DOHH2 (cell line): ENCODE measurements around the gene DKK3.

Source experiments
- EZH2phosphoT487 ChIP-seq: fragments of 200-600 bp; sonication (generic); IDR thresholded peaks from 2 replicates; pipeline ENCODE4 v1.6.1; 2017; ENCODE audit warnings: borderline replicate concordance, mild to moderate bottlenecking, antibody characterized with exemption, low read length, moderate library complexity, mixed read lengths
- TF ChIP-seq, protein P1 (sequence below): fragments of 200-600 bp; sonication (generic); IDR thresholded peaks from one replicate; pipeline ENCODE4 v1.5.1; 2014; ENCODE audit warnings: antibody characterized with exemption, mild to moderate bottlenecking, low read depth, low read length; ENCODE audit not compliant: poor library complexity, severe bottlenecking

DNA sequence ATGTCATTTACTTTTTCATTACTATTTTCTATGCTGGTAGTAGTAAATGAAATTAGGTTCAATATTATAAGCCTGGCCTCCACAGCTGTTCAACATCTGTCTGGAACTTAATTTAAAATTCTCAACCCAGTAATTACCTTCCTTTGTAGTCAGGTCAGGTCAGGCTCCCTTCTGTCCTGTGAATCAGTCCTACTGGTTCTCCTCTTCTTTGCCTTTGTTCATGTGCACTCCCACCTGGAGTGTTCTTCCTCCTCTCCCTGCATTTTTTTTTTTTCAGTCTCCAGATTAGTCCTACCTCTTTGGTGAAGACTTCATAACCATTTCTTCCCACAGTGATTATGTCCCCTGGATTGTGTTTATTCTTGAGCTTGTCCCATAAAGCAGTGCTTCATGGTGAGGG, 67.9 kb downstream of the DKK3 start:
- TF ChIP-seq, protein P1, sequence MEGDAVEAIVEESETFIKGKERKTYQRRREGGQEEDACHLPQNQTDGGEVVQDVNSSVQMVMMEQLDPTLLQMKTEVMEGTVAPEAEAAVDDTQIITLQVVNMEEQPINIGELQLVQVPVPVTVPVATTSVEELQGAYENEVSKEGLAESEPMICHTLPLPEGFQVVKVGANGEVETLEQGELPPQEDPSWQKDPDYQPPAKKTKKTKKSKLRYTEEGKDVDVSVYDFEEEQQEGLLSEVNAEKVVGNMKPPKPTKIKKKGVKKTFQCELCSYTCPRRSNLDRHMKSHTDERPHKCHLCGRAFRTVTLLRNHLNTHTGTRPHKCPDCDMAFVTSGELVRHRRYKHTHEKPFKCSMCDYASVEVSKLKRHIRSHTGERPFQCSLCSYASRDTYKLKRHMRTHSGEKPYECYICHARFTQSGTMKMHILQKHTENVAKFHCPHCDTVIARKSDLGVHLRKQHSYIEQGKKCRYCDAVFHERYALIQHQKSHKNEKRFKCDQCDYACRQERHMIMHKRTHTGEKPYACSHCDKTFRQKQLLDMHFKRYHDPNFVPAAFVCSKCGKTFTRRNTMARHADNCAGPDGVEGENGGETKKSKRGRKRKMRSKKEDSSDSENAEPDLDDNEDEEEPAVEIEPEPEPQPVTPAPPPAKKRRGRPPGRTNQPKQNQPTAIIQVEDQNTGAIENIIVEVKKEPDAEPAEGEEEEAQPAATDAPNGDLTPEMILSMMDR: no peak
- no peak for TF ChIP-seq EZH2phosphoT487
